Adrenal gland (tissue), 12 donors: ENCODE data around the gene ERBB4. TPM values are rescaled to one million over a fixed set of nuclear protein-coding genes. Genes with fewer than 3 reads are reported as not detected.

Experiments
- DNase-seq, 7 donors: peaks; one replicate each; pipeline ENCODE4 v3.0.0-alpha.2; 2019 to 2020
- H3K27ac ChIP-seq, 5 donors: fragments of 200-600 bp; sonication (generic) in 4 of 5; 1 replicate in 3 of 5; 2 replicates in 2 of 5; pipeline versions ENCODE4 v1.5.1 to v1.8.0; 2016 to 2020; ENCODE audit warnings: mild to moderate bottlenecking in 1 of 5
- H3K27me3 ChIP-seq: fragments of 200-600 bp; 2 replicates; pipeline ENCODE4 v1.8.0; 2021
- H3K36me3 ChIP-seq, 2 donors: fragments of 200-600 bp; replicated peaks in 1 of 2; 1 replicate in 1 of 2; 2 replicates in 1 of 2; pipeline versions ENCODE4 v1.5.1 to v1.8.0; 2018 to 2022
- H3K4me1 ChIP-seq, 2 donors: fragments of 200-600 bp; replicated peaks in 1 of 2; 1 replicate in 1 of 2; 2 replicates in 1 of 2; pipeline versions ENCODE4 v1.5.1 to v1.8.0; 2018 to 2021
- H3K4me3 ChIP-seq, 4 donors: fragments of 200-600 bp; sonication (generic) in 3 of 4; one replicate each; pipeline ENCODE4 v1.5.1; 2016 to 2018
- H3K9me3 ChIP-seq, 3 donors: fragments of 200-600 bp; sonication (generic) in 1 of 3; replicated peaks in 1 of 3; 1 replicate in 2 of 3; 2 replicates in 1 of 3; pipeline versions ENCODE4 v1.5.1 to v1.8.0; 2016 to 2021
- CTCF ChIP-seq, 6 experiments: fragments of 450-650 bp in 4 of 6; fragments of 200-600 bp in 2 of 6; sonication (generic) in 1 of 6; IDR thresholded peaks; 1 replicate in 5 of 6; 2 replicates in 1 of 6; pipeline versions ENCODE4 v1.5.1 to v1.8.0; 2016 to 2021; ENCODE audit warnings: antibody characterized with exemption in 6 of 6, mild to moderate bottlenecking in 2 of 6, moderate library complexity in 1 of 6
- POLR2A ChIP-seq, 2 donors: fragments of 450-650 bp; IDR thresholded peaks; one replicate each; pipeline ENCODE4 v1.6.1; 2017; ENCODE audit warnings: antibody characterized with exemption in 2 of 2, mild to moderate bottlenecking in 2 of 2, moderate library complexity in 1 of 2
- WGBS, 4 donors: extraction: QIAGEN DNeasy Blood & Tissue Kit in 2 of 4; methylation state at CpG; one replicate each; pipeline versions ENCODE4 v1.1.5 to v1.1.7; 2013 to 2017; 5-methylcytosine and 5-hydroxymethylcytosine counted together
- intact Hi-C, 2 donors: fragments of 100-400 bp; cut with DNase I; formaldehyde crosslinking; loops; one replicate each; pipeline versions ENCODE4 v1.14.1 to v1.15.0; 2022 to 2023
- polyA plus RNA-seq, 3 donors: library from polyadenylated mRNA; stranded (reverse); fragments of 200-250 nt in 2 of 3; fragments of 350-450 nt in 1 of 3; fragmentation: Illumina TruSeq in 1 of 3; extraction: RNeasy Lipid Tissue Mini Kit (QIAGEN cat#74804) in 1 of 3; gene quantifications; one replicate each; pipeline ENCODE4 v1.2.3, GENCODE V29; 2013 to 2014
- total RNA-seq, 9 donors: library from RNA; depleted of rRNA in 4 of 9; stranded (reverse); fragments of >200 nt in 4 of 9; fragments of 120-200 nt in 1 of 9; fragmentation: NEBNext Ultra II Directional in 1 of 9; extraction: Animal tissue kit (Norgen Biotek cat#: 25700) in 1 of 9; gene quantifications; one replicate each; pipeline versions ENCODE4 v1.1.0 to v1.2.4, GENCODE V29; 2013 to 2023
- donor health status: healthy with polysubstance abuse.
- donor health status: Bipolar disorder and iron deficiency.
- donor health status: DM: yes; HTN: yes; CAD: no.
- donor health status: DM: no; HTN: no; CAD: no.
- donor health status: DM: no; HTN: no; CAD: no.
- donor health status: DM: yes; HTN: yes; CAD: no.

The ERBB4 gene
- total and polyA plus RNA-seq, 12 donors = 0.06 to 2.9 (median 0.49) TPM

GRCh38 chr2:211690736-211691135 is 847.9 kb downstream of the ERBB4 start:
- Histone ChIP-seq H3K27me3 (no peaks in the 10 kb centered on the region), H3K36me3 (no peaks in the 10 kb centered on the region), H3K27ac (no peak overlapping the region), H3K4me1 (no peaks in the 10 kb centered on the region), H3K4me3 (no peak overlapping the region), H3K9me3 (no peaks in the 10 kb centered on the region)
- WGBS, 4 donors = 47 to 61% (median 60%) methylated on average over 1 of the region's 1 CpG
- TF ChIP-seq POLR2A (IDR thresholded peaks at IDR 0.05) = no peak
- TF ChIP-seq CTCF (IDR thresholded peaks at IDR 0.05) = no peak
- no peak for DNase-seq
- intact Hi-C loops = no loop called here

DNA sequence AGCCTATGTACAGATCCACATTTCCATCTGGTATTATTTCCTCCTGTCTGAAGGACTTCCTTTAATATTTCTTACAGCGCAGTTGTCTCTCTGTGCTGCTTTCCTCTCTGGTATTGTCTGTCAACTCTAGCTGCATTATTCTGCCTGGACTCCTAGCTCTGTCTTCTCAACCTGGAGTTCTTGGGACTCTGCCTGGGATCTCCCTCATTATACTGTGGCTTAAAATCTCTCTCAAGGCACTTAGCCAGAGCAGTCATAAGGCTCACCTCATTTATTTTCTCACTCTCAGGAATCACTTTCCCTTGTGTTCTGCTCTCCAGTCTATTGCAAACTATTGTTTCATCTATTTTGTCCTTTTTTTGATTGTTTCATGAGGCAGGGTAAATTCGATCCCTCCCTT is 850.4 kb downstream of the ERBB4 start:
- Histone ChIP-seq H3K36me3 (no peaks in the 10 kb centered on the region), H3K9me3 (peaks cover 0 to 6% (median 0%) of the 10 kb centered on the region in 3 donors), H3K4me1 (no peaks in the 10 kb centered on the region), H3K4me3 (no peak overlapping the region), H3K27me3 (no peaks in the 10 kb centered on the region), H3K27ac (no peak overlapping the region)
- intact Hi-C loops = no loop called here
- no peak for TF ChIP-seq CTCF (IDR thresholded peaks at IDR 0.05)
- TF ChIP-seq POLR2A (IDR thresholded peaks at IDR 0.05) = no peak
- DNase-seq = no peak
- WGBS, 4 donors = 58 to 68% (median 63%) methylated on average over 2 of the region's 2 CpGs

DNA sequence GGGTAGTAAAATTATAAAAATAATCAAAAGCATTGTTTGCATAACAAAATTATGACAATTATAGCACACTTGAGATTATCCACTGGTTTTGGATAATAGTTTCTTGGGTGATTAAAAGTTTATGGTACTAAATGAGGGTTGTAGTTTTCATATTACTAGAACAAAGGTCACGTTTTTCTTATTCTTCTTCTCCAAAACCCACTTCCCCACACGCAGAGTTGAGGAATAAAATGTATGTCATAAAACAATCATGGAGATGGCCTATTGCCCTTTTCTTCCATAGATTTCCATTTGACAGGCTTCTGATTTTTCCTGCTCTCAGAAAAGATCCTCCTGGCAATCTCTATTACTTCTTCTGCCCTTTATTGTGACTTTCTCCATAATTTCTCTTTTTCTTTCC is 863.9 kb downstream of the ERBB4 start:
- WGBS, 4 donors = 39 to 59% (median 50%) methylated on average over 2 of the region's 2 CpGs
- Histone ChIP-seq H3K36me3 (no peaks in the 10 kb centered on the region), H3K4me3 (no peak overlapping the region), H3K27ac (no peak overlapping the region), H3K27me3 (no peaks in the 10 kb centered on the region), H3K4me1 (no peaks in the 10 kb centered on the region), H3K9me3 (no peaks in the 10 kb centered on the region)
- TF ChIP-seq POLR2A (IDR thresholded peaks at IDR 0.05) (no peak), CTCF (IDR thresholded peaks at IDR 0.05) (no peak)
- intact Hi-C loops = no loop called here
- no peak for DNase-seq

- H3K36me3 ChIP-seq = no peaks in the 10 kb centered on the region
- H3K4me1 ChIP-seq = no peaks in the 10 kb centered on the region
- H3K27me3 ChIP-seq = no peaks in the 10 kb centered on the region
- WGBS, 4 donors = 63 to 75% (median 71%) methylated on average over 3 of the region's 3 CpGs
- no peak for TF ChIP-seq POLR2A (IDR thresholded peaks at IDR 0.05)
- no peak for TF ChIP-seq CTCF (IDR thresholded peaks at IDR 0.05)
- no peak for DNase-seq
- no peaks in the 10 kb centered on the region for H3K9me3 ChIP-seq
- no peak overlapping the region for H3K27ac ChIP-seq
- intact Hi-C loops = no loop called here
- H3K4me3 ChIP-seq = no peak overlapping the region
These were observed 865.3 kb downstream of the ERBB4 start for GRCh38 chr2:211673133-211673905.
